GM19438 (cell line): ENCODE measurements around the gene PPP1R13B.

Source experiments
- ATAC-seq: cut with Tn5 transposase; IDR thresholded peaks from one replicate; pipeline ENCODE4 v1.9.1; 2021; ENCODE audit warnings: low read depth; ENCODE audit not compliant: unreplicated experiment

PPP1R13B gene

GRCh38 chr14:103734081-103734888 lies 113.1 kb downstream of the PPP1R13B start:
- ATAC-seq: no peak

DNA sequence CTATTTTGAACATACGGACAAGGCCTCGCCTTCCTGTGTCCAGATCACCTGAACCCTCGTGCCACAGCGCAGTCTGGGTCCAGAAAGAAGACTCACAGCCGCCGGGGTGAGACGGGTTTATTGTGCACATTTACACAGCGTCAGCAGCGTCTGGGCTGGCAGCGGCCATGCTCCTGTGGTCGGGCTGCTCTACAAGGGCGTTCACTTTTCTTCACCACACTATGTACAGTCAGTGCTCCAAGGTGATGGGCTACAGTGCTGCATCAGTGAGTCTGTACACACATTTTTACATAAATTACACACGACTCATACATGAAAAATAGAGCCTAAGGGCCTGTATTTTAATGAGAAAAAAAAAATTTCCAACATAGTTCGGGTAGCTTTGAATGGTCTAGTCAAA lies 113.7 kb downstream of the PPP1R13B start:
- no peak for ATAC-seq

DNA sequence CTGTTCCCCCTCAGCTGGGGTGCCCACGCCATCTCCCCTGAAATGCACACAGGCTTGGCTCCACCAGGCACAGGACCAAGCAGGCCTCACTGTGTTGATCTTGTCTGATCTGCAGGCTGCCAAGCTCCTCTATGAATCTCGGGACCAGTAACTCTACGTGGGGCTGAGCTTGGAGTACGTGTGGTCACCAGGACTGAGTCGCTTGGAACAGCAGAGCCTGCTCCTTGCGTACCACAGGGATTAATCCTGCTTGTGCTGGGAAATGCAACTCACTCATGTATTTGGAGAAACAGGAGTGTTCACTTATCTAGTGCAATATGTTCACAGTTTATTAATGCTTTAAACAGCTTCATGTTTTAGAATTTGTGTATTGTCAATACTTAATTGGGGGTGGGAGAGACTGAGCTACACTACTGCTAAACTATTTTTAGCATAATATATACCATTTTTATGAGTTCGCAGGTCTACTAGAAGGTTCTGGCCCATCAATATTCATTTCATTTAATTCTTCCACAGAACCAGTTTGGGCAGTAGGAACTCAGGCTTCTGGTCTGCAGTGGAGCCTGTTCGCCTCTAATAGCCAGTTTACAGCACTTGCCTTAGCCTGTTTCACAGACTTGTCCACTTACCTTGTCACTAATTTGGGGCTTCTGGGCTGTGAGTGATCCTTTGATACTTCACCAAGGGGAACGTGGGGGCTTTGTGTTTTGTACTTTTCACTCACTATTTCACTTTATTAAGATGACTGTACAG lies 114.3 kb downstream of the PPP1R13B start:
- ATAC-seq: no peak

DNA sequence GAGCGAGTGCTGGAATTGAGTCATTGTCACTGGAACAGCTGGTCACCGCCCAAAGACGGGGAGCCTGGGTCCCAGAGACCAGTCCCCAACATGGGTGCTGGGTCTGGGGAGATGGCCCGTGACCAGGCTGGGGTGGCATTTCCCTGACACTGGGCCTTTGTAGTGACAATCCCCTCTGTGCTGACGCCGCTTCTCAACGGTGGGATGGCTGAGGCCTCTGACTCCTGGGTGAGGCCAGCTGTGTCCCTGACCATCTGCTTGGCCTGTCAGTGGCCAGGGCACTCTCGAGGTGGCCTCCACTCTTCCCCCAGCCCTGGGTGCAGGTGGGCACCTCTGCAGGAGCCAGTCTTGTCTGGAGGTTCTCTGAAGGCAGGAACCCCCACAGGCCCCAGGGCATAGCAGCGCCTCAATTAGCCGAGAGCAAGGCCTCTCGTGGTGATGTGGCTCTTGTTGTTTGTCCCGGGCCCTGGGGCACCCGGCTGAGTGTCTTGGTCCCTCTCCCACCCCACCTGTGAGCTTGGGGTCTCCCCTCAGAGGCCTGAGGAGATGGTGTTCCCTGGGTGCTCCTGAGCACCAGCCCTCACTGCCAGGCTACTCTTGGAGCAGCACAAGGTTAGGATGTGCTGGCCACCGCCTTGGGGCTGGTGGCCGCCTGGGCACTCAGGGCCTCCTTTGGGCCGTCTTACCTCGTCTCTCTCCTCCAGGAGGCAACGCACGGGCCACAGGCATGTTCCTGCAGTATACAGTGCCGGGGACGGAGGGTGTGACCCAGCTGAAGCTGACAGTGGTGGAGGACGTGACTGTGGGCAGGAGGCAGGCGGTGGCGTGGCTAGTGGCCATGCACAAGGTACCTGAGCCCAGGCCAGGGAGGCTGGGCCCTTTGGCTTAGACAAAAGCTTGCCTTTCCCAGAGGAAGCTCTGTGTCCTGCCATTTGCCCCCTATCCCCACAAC lies 115.2 kb downstream of the PPP1R13B start:
- no peak for ATAC-seq

DNA sequence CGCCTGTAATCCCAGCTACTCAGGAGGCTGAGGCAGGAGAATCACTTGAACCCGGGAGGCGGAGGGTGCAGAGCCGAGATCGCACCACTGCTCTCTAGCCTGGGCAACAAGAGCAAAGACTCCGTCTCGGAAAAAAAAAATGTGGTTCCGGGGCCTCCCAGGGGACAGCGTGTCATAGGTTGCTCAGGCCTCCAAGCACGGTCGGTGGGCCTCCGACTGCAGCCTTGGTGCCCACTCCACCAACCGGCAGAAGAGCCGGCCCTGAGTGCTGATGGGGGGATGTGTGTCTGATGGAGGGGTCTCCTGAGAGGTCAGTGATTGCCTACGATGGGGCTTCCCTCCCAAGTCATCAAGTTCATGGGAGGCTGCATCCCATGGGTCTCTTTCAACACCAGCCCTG lies 115.9 kb downstream of the PPP1R13B start:
- ATAC-seq: no peak

DNA sequence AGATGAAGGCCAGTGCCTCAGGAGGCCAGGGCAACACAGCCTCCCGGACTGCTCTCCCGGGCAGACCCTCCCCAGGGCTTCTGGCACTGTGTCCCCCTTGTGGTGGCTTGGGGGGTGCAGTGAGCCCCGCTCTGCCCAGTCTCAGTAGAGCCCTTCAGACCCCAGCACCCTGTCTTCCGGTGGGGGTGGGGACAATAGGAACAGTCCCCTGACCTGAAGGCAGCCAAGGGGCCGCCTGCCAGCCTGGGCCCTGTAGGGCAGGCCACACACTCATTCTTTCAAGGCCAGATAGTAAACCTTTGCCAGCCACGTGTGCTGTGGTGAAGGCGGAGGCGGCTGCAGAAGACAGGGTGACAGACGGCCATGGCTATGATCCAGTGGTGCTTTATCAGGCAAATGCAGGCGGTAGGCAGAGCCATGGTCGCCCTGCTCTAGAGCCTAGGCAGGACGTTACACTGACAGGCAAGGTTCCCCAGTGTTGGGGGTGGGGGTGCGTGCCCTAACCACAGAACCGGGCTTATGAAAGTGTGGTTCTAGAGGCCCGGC lies 116.8 kb downstream of the PPP1R13B start:
- no peak for ATAC-seq

DNA sequence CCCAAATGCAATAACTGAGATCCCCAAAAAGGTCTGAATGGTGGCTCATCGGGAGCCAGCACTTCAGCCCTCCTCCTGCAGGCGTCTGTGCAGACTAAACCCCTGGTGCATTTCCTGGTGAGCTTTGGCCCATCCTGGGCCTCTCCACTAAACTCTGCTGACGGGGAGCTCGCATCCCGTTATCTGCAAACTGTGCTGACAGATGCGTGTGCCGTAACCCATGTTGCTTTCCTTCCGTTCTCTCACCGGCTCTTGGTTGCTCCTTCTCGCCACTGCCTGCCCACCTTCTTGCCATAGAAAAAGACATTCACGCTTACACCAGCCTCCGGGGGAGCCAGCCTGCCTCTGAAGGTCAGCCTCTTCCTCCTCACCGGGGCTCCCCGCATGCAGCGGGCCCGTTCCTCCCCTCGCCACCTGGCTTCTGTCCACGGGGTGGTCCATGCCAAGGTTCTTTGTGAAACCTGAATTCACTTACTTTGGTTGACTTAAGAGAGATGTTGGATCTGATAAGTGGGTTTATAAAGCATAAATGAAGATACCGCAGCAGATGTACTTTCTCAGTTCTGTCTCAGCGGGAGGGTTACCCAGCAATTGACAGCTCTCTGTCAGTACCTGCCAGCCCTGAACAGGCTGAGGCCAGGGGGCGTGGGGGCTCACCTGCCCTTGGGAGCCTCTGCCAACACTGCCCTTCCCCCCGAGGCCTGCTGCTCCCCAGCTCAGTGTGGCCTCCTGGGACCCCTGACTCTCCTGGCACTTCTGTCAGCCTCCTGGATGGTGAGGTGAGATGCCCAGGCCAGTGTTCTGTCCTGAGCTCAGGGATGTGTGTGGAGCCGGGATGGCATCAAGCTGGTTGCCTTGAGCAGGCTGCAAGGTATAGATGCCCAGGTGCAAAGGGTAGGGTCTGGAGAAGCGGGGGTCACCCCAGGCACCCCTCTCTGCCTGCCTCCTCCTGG lies 117.6 kb downstream of the PPP1R13B start:
- ATAC-seq: no peak

GRCh38 chr14:103728721-103729120 lies 118.7 kb downstream of the PPP1R13B start:
- no peak for ATAC-seq

GRCh38 chr14:103728141-103728540 lies 119.2 kb downstream of the PPP1R13B start:
- no peak for ATAC-seq

GRCh38 chr14:103727313-103727980 lies 119.9 kb downstream of the PPP1R13B start:
- ATAC-seq: no peak

DNA sequence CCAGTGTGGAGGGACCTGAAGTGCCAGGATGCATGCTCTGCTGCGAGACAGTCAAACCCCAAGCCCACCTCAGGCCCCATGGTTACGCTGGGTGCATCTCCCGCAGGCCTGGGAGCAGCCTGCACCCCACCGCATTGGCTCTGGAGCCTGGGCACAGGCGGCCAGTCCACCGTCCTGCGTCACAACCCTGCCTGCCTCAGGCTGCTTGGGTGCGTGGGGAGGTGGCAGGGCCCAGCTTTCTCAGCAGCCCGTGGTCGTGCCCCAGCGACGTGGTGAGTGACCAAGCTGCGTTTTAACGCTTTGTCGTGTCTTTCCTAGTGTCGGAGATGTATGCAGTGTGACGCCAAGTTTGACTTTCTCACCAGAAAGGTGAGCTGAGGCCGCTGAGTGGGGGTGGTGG lies 120.9 kb downstream of the PPP1R13B start:
- no peak for ATAC-seq

GRCh38 chr14:103725739-103726395 lies 121.5 kb downstream of the PPP1R13B start:
- no peak for ATAC-seq

DNA sequence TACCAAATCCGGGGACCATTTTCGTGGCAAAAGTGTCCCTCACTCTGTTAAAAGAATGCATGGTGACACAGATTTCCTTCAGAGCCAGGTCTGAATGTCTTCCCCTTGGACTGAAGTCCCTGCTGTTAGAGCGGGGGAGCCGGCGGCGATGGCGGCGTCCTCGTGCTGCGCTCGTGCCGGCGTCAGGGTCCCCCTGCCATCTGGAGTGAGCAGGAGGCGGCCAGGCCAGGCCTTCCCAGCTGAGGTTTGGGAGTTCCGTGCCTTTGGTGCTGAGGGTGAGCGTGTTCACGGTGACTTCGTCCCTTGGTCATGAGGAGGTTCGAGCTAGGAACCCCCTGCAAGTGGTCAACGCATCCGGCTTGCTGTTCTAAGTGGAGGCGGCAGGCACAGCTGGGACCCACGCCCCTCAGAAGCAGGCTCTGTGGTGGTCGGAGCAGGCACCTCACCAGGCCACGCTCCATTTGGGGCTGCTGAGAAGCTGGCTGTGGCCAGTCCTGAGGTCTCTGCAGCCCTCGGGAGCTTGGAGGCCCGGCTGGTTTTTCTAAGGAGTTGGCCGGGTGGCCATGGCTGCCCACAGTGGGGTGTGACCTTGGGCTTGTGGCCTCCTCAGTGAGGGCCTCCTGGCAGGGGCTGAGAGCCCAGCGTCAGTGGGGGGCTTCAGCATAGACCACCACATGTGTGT lies 122.2 kb downstream of the PPP1R13B start:
- ATAC-seq: no peak

- no peak for ATAC-seq
These were observed 123.3 kb downstream of the PPP1R13B start for GRCh38 chr14:103724116-103724515.

- ATAC-seq: no peak
These were observed 123.7 kb downstream of the PPP1R13B start for GRCh38 chr14:103723748-103724081.

DNA sequence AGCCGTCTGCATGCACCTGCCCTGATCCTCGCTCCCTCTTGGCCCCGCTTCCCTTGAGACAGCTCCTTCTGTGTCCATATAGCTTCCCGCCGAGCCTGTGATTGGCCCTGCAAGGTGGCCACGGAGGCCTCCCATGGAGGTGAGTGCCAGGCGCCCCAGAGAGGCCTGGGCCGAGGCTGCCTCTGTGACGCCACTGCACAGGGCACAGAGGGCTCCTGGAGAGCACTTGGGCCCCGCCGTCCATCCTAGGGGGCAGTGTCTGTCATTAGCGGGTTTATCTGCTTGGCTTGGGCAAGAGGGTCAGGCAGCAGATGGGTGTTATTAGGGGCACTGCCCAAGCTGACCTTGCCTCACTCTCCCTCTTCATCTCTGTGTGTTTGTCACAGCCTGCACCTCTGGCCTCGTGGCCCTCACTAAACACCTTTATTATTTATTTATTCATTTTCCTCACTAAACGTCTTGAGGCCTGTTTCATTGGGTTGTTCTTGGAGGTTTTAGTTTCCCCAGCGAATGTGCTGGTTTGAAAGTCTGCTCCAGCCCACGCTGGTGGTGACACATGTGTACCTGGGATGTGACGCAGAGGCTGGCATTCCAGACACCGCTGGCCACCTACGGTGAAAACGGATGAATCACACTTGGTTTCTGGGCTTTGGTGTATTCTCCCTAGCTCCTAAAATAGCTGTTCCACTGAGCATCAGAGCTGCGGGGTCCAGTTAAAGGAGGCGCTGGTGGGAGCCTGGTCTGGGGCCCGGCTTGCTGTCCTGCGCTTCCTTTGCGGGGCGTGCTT lies 125.8 kb downstream of the PPP1R13B start:
- no peak for ATAC-seq

DNA sequence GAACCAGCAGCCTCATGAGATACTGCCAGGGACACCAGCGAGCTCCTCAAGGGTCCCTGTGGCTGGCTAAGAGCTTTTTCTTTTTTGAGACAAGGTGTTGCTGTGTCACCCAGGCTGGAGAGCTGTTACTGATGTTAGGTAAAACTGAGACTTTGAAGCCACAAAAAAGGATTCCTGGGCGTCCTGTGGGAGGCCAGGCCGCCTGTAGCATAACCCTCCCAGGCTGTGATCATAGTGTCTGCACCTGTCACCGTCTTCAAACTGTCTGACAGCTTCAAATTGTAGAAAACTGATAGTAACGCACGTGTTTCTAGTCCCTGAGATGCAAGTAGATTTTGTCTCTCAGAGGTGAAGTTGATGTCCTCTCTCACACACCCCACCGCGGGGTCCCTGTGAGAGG lies 127.6 kb downstream of the PPP1R13B start:
- no peak for ATAC-seq
